K562 (cell line): ENCODE measurements around the gene RNF214. TPM values are rescaled to one million over a fixed set of nuclear protein-coding genes. Genes with fewer than 3 reads are reported as not detected.

ENCODE experiments used
- ATAC-seq: fragments of 200-7000 bp; cut with Tn5 transposase; 3 replicates; pipeline ENCODE4 v1.9.1; 2020; ENCODE audit warnings: moderate library complexity
- BruUV-seq: library from RNA; stranded (reverse); fragments of 400-500 nt; replicated peaks from 2 replicates; lab custom pipeline; 2021; lab: Mats Ljungman, UMichigan
- CTCF ChIA-PET: fragments of 300-600 bp; formaldehyde crosslinking; extraction: SDS; loops from one replicate; lab custom pipeline; 2021; ENCODE audit warnings: low intra/inter-chr PET ratio; lab: Yijun Ruan, JAX
- POLR2A ChIA-PET: fragments of 300-600, 350-650 bp; sonication (Branson Sonifier 250); formaldehyde crosslinking; extraction: SDS; loops from one replicate; lab custom pipeline; 2021; ENCODE audit warnings: antibody characterized with exemption, inconsistent platforms; lab: Yijun Ruan, JAX
- DNase-seq, 4 experiments: peaks; one replicate each; pipeline versions ENCODE4 v3.0.0 to v3.0.0-alpha.2; 2011 to 2018; ENCODE audit warnings: low spot score in 3 of 4, mixed read lengths in 3 of 4; ENCODE audit errors: extremely low read depth in 1 of 4
- FAIRE-seq: peaks from 2 replicates; lab custom pipeline; 2011; peaks lifted over from hg19 to GRCh38; lab: Jason Lieb, UNC
- H2AFZ ChIP-seq: 2 replicates; pipeline ENCODE4 v1.6.0; 2011; ENCODE audit warnings: low read depth, low read length, control low read depth, inconsistent platforms
- H3K27ac ChIP-seq: fragments of 200-600 bp; 3 replicates; pipeline ENCODE4 v1.8.0; 2011; ENCODE audit warnings: low read depth, mild to moderate bottlenecking, control low read depth, inconsistent platforms, low read length, moderate library complexity, mixed read lengths; ENCODE audit errors: extremely low read depth
- H3K27me3 ChIP-seq, 2 experiments: fragments of 300-600 bp in 1 of 2; 2 replicates in 1 of 2; 3 replicates in 1 of 2; pipeline versions ENCODE4 v1.6.0 to v1.8.0; 2011; ENCODE audit warnings: inconsistent platforms in 2 of 2, low read length in 2 of 2, mild to moderate bottlenecking in 1 of 2, mixed read lengths in 1 of 2, moderate library complexity in 1 of 2; ENCODE audit not compliant: control insufficient read depth in 2 of 2, insufficient read depth in 2 of 2
- H3K36me3 ChIP-seq: fragments of 300-600 bp; 3 replicates; pipeline ENCODE4 v1.8.0; 2011; ENCODE audit warnings: mild to moderate bottlenecking, low read length, inconsistent platforms; ENCODE audit not compliant: control insufficient read depth, insufficient read depth
- H3K4me1 ChIP-seq, 2 experiments: fragments of 200-600 bp in 1 of 2; replicated peaks in 1 of 2; 2 replicates in 1 of 2; 3 replicates in 1 of 2; pipeline versions ENCODE4 v1.5.1 to v1.8.0; 2011; ENCODE audit warnings: inconsistent platforms in 2 of 2, low read length in 2 of 2, mild to moderate bottlenecking in 1 of 2, mixed read lengths in 1 of 2, moderate library complexity in 1 of 2; ENCODE audit not compliant: control insufficient read depth in 2 of 2, insufficient read depth in 2 of 2
- H3K4me2 ChIP-seq: 2 replicates; pipeline ENCODE4 v1.6.1; 2011; ENCODE audit warnings: low read length, control low read depth, inconsistent platforms, mixed read lengths; ENCODE audit not compliant: insufficient read depth
- H3K4me3 ChIP-seq: fragments of 200-600 bp; sonication (generic), shearing (Covaris generic); 2 replicates; pipeline ENCODE4 v1.5.1; 2016; ENCODE audit warnings: control low read depth, inconsistent platforms
- H3K79me2 ChIP-seq: fragments of 200-600 bp; 3 replicates; pipeline ENCODE4 v1.8.0; 2011; ENCODE audit warnings: low read length, inconsistent platforms; ENCODE audit not compliant: control insufficient read depth, insufficient read depth
- H3K9ac ChIP-seq, 2 experiments: 2 replicates each; pipeline versions ENCODE4 v1.6.0 to v1.6.1; 2011; ENCODE audit warnings: low read depth in 2 of 2, low read length in 2 of 2, control low read depth in 1 of 2, inconsistent platforms in 1 of 2, mild to moderate bottlenecking in 1 of 2, mixed read lengths in 1 of 2; ENCODE audit not compliant: insufficient read depth in 1 of 2
- H3K9me1 ChIP-seq: one replicate; pipeline ENCODE4 v1.6.0; 2011; ENCODE audit warnings: inconsistent platforms, mild to moderate bottlenecking, low read length, moderate library complexity; ENCODE audit not compliant: control insufficient read depth, insufficient read depth
- H3K9me3 ChIP-seq: replicated peaks from 2 replicates; pipeline ENCODE4 v1.5.1; 2011; ENCODE audit warnings: low read depth, low read length, inconsistent platforms; ENCODE audit not compliant: control insufficient read depth, insufficient read depth
- H4K20me1 ChIP-seq: replicated peaks from 2 replicates; pipeline ENCODE4 v1.6.1; 2011; ENCODE audit warnings: low read length, inconsistent platforms, mixed read lengths; ENCODE audit not compliant: control insufficient read depth, insufficient read depth
- ETS2 ChIP-seq: IDR thresholded peaks from 2 replicates; pipeline ENCODE4 v1.6.1; 2016; ENCODE audit warnings: borderline replicate concordance, missing genetic modification characterization, mild to moderate bottlenecking, moderate library complexity, missing compliant biosample characterization; ENCODE audit not compliant: poor library complexity, severe bottlenecking
- HMG20B ChIP-seq: fragments of 250-450 bp; sonication (Bioruptor Pico); IDR thresholded peaks from 2 replicates; pipeline ENCODE4 v1.5.0; 2021; ENCODE audit warnings: mild to moderate bottlenecking
- MCM2 ChIP-seq: fragments of 450-650 bp; IDR thresholded peaks from 2 replicates; pipeline ENCODE4 v1.6.1; 2017; ENCODE audit warnings: low read depth, mild to moderate bottlenecking
- MITF ChIP-seq: IDR thresholded peaks from 2 replicates; pipeline ENCODE4 v1.6.1; 2014; ENCODE audit warnings: antibody characterized with exemption
- NCOA1 ChIP-seq: fragments of 450-650 bp; IDR thresholded peaks from 2 replicates; pipeline ENCODE4 v1.6.1; 2016; ENCODE audit warnings: low read depth
- NR2F6 ChIP-seq: fragments of 450-650 bp; formaldehyde crosslinking; IDR thresholded peaks from 2 replicates; pipeline ENCODE4 v1.4.0; 2020; ENCODE audit warnings: mild to moderate bottlenecking
- SMARCA5 ChIP-seq: fragments of 450-650 bp; IDR thresholded peaks from 2 replicates; pipeline ENCODE4 v1.6.1; 2016
- TRIM24 ChIP-seq, 2 experiments: fragments of 450-650 bp; IDR thresholded peaks; 2 replicates each; pipeline ENCODE4 v1.6.1; 2016
- ZKSCAN3 ChIP-seq: fragments of 250-450 bp; sonication (Bioruptor Pico); IDR thresholded peaks from 2 replicates; pipeline ENCODE4 v1.4.0; 2020
- ZNF224 ChIP-seq: sonication (generic); formaldehyde crosslinking; IDR thresholded peaks from 2 replicates; pipeline ENCODE4 v1.8.0; 2022; ENCODE audit warnings: mild to moderate bottlenecking, missing genetic modification reagents
- ZSCAN32 ChIP-seq: fragments of 450-650 bp; formaldehyde crosslinking; IDR thresholded peaks from 2 replicates; pipeline ENCODE4 v1.4.0; 2020; ENCODE audit warnings: mild to moderate bottlenecking, moderate library complexity
- WGBS: fragments of 100-300 bp; shearing (Covaris generic); methylation state at CpG from one replicate; pipeline ENCODE4 v1.1.6; 2016; ENCODE audit warnings: low coverage, mixed read lengths; ENCODE audit not compliant: insufficient coverage; ENCODE audit errors: missing lambda C conversion rate; 5-methylcytosine and 5-hydroxymethylcytosine counted together
- in situ Hi-C: fragments of 300-500 bp; cut with MboI; formaldehyde crosslinking; loops from 4 replicates; pipeline ENCODE4 v1.15.0; 2018; ENCODE audit warnings: inconsistent platforms, mixed read lengths
- intact Hi-C: fragments of 100-400 bp; cut with micrococcal nuclease; formaldehyde crosslinking; loops from 2 replicates; pipeline ENCODE4 v1.14.2; 2022
- polyA plus RNA-seq, 8 experiments: library from polyadenylated mRNA; depleted of rRNA in 4 of 8; stranded (reverse) in 5 of 8; unstranded in 3 of 8; fragments of >200 nt; fragmentation: Nextera tagmentation in 2 of 8; fragmentation: Illumina TruSeq in 1 of 8; extraction: Ambion mirVana in 2 of 8; extraction: Trizol in 1 of 8; gene quantifications; 2 replicates each; pipeline versions ENCODE4 v1.2.1 to v1.2.3, GENCODE V29; 2011 to 2014; ENCODE audit warnings: inconsistent platforms in 1 of 8, missing spikeins in 1 of 8
- total RNA-seq, 7 experiments: library from RNA; depleted of rRNA in 6 of 7; stranded (reverse); fragments of >200 nt in 6 of 7; fragmentation: Illumina TruSeq in 2 of 7; extraction: Trizol in 2 of 7; gene quantifications; 2 replicates each; pipeline versions ENCODE4 v1.2.1 to v1.2.3, GENCODE V29; 2011 to 2021; ENCODE audit warnings: low replicate concordance in 1 of 7
- TF ChIP-seq, protein P1 (sequence below): fragments of 250-450 bp; sonication (Bioruptor Pico); IDR thresholded peaks from 2 replicates; pipeline ENCODE4 v1.8.0; 2021; ENCODE audit warnings: mild to moderate bottlenecking, moderate library complexity

Gene RNF214
- total and polyA plus RNA-seq, 9 of the 15 experiments (the other 6 are each of a cell fraction or from before 2014, with no cell fraction given): 6.6 to 24.8 (median 11.9) TPM

DNA sequence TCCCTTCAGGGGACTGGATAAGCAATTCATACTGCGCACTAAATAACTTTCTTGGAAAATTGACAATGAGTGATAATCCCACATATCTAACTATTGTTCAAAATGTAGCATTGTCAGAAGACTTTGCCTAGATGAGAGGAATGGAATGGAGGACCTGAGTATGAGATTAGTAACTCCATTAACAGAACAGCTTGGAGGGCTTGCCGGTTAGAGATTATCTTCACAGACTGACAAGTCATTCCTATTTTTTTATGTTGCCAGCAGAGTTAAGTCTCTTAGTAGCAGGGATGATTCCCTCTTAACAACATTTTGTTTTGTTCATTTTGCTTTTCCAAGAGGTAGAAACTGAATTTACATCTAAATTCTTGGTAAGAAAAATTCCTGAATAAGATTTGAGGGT, 51.6 kb downstream of the RNF214 start:
- no peak for DNase-seq
- Histone ChIP-seq H3K79me2 (no peaks in the 10 kb centered on the region), H2AFZ (no peak overlapping the region), H3K9me3 (no peaks in the 10 kb centered on the region), H4K20me1 (peaks cover 3% of the 10 kb centered on the region; the same call in 1 of the 2 replicates), H3K9me1 (no peaks in the 10 kb centered on the region), H3K27ac (no peak overlapping the region), H3K27me3 (no peaks in the 10 kb centered on the region), H3K4me2 (no peak overlapping the region), H3K4me1 (peaks cover 0 to 5% of the 10 kb centered on the region in 2 experiments; a peak in 3 of 5 replicates), H3K4me3 (no peak overlapping the region), H3K9ac (no peak overlapping the region), H3K36me3 (peaks cover 59% of the 10 kb centered on the region)
- in situ Hi-C loops (no loop called here), intact Hi-C loops (no loop called here)
- POLR2A ChIA-PET: no interaction called here
- TF ChIP-seq ZNF224 (CRISPR knock-in tag): no peak
- no peak for TF ChIP-seq ZSCAN32 (CRISPR knock-in tag)
- TF ChIP-seq, protein P1, sequence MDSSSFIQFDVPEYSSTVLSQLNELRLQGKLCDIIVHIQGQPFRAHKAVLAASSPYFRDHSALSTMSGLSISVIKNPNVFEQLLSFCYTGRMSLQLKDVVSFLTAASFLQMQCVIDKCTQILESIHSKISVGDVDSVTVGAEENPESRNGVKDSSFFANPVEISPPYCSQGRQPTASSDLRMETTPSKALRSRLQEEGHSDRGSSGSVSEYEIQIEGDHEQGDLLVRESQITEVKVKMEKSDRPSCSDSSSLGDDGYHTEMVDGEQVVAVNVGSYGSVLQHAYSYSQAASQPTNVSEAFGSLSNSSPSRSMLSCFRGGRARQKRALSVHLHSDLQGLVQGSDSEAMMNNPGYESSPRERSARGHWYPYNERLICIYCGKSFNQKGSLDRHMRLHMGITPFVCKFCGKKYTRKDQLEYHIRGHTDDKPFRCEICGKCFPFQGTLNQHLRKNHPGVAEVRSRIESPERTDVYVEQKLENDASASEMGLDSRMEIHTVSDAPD (CRISPR knock-in tag): no peak
- no peak for TF ChIP-seq MITF
- TF ChIP-seq TRIM24 (IDR thresholded peaks at IDR 0.05): no peak
- no peak for TF ChIP-seq MCM2
- TF ChIP-seq ETS2 (tag): no peak
- no peak for TF ChIP-seq NR2F6
- TF ChIP-seq SMARCA5: no peak
- TF ChIP-seq ZKSCAN3 (CRISPR knock-in tag): no peak
- TF ChIP-seq NCOA1: no peak
- TF ChIP-seq HMG20B (CRISPR knock-in tag): no peak
- no peak for FAIRE-seq
- 67% methylated on average over 2 of the region's 2 CpGs for WGBS
- no peak for ATAC-seq
- CTCF ChIA-PET: no interaction called here
- no TSS peak for BruUV-seq
